Adrenal gland (tissue), 12 donors: ENCODE data around the gene SULF2. TPM values are rescaled to one million over a fixed set of nuclear protein-coding genes. Genes with fewer than 3 reads are reported as not detected.

Experiments used
- DNase-seq, 7 donors: peaks; one replicate each; pipeline ENCODE4 v3.0.0-alpha.2; 2019 to 2020
- H3K27ac ChIP-seq, 5 donors: fragments of 200-600 bp; sonication (generic) in 4 of 5; 1 replicate in 3 of 5; 2 replicates in 2 of 5; pipeline versions ENCODE4 v1.5.1 to v1.8.0; 2016 to 2020; ENCODE audit warnings: mild to moderate bottlenecking in 1 of 5
- H3K27me3 ChIP-seq: fragments of 200-600 bp; 2 replicates; pipeline ENCODE4 v1.8.0; 2021
- H3K36me3 ChIP-seq, 2 donors: fragments of 200-600 bp; replicated peaks in 1 of 2; 1 replicate in 1 of 2; 2 replicates in 1 of 2; pipeline versions ENCODE4 v1.5.1 to v1.8.0; 2018 to 2022
- H3K4me1 ChIP-seq, 2 donors: fragments of 200-600 bp; replicated peaks in 1 of 2; 1 replicate in 1 of 2; 2 replicates in 1 of 2; pipeline versions ENCODE4 v1.5.1 to v1.8.0; 2018 to 2021
- H3K4me3 ChIP-seq, 4 donors: fragments of 200-600 bp; sonication (generic) in 3 of 4; one replicate each; pipeline ENCODE4 v1.5.1; 2016 to 2018
- H3K9me3 ChIP-seq, 3 donors: fragments of 200-600 bp; sonication (generic) in 1 of 3; replicated peaks in 1 of 3; 1 replicate in 2 of 3; 2 replicates in 1 of 3; pipeline versions ENCODE4 v1.5.1 to v1.8.0; 2016 to 2021
- CTCF ChIP-seq, 6 experiments: fragments of 450-650 bp in 4 of 6; fragments of 200-600 bp in 2 of 6; sonication (generic) in 1 of 6; IDR thresholded peaks; 1 replicate in 5 of 6; 2 replicates in 1 of 6; pipeline versions ENCODE4 v1.5.1 to v1.8.0; 2016 to 2021; ENCODE audit warnings: antibody characterized with exemption in 6 of 6, mild to moderate bottlenecking in 2 of 6, moderate library complexity in 1 of 6
- POLR2A ChIP-seq, 2 donors: fragments of 450-650 bp; IDR thresholded peaks; one replicate each; pipeline ENCODE4 v1.6.1; 2017; ENCODE audit warnings: antibody characterized with exemption in 2 of 2, mild to moderate bottlenecking in 2 of 2, moderate library complexity in 1 of 2
- WGBS, 4 donors: extraction: QIAGEN DNeasy Blood & Tissue Kit in 2 of 4; methylation state at CpG; one replicate each; pipeline versions ENCODE4 v1.1.5 to v1.1.7; 2013 to 2017; 5-methylcytosine and 5-hydroxymethylcytosine counted together
- intact Hi-C, 2 donors: fragments of 100-400 bp; cut with DNase I; formaldehyde crosslinking; loops; one replicate each; pipeline versions ENCODE4 v1.14.1 to v1.15.0; 2022 to 2023
- polyA plus RNA-seq, 3 donors: library from polyadenylated mRNA; stranded (reverse); fragments of 200-250 nt in 2 of 3; fragments of 350-450 nt in 1 of 3; fragmentation: Illumina TruSeq in 1 of 3; extraction: RNeasy Lipid Tissue Mini Kit (QIAGEN cat#74804) in 1 of 3; gene quantifications; one replicate each; pipeline ENCODE4 v1.2.3, GENCODE V29; 2013 to 2014
- total RNA-seq, 9 donors: library from RNA; depleted of rRNA in 4 of 9; stranded (reverse); fragments of >200 nt in 4 of 9; fragments of 120-200 nt in 1 of 9; fragmentation: NEBNext Ultra II Directional in 1 of 9; extraction: Animal tissue kit (Norgen Biotek cat#: 25700) in 1 of 9; gene quantifications; one replicate each; pipeline versions ENCODE4 v1.1.0 to v1.2.4, GENCODE V29; 2013 to 2023
- donor health status: healthy with polysubstance abuse.
- donor health status: Bipolar disorder and iron deficiency.
- donor health status: DM: yes; HTN: yes; CAD: no.
- donor health status: DM: no; HTN: no; CAD: no.
- donor health status: DM: no; HTN: no; CAD: no.
- donor health status: DM: yes; HTN: yes; CAD: no.

SULF2 gene
- total and polyA plus RNA-seq, 12 donors, result 13.5 to 42.5 (median 25.6) TPM

- DNase-seq, result peak in 1 of 7 donors; percentile 36
- WGBS, 4 donors, result 93 to 98% (median 96%) methylated on average over 14 to 15 of the region's 15 CpGs
- Histone ChIP-seq H3K27me3 (no peaks in the 10 kb centered on the region), H3K27ac (no peak overlapping the region), H3K4me3 (no peak overlapping the region), H3K36me3 (no peaks in the 10 kb centered on the region), H3K4me1 (no peaks in the 10 kb centered on the region), H3K9me3 (no peaks in the 10 kb centered on the region)
- TF ChIP-seq CTCF (IDR thresholded peaks at IDR 0.05) (no peak), POLR2A (IDR thresholded peaks at IDR 0.05) (no peak)
- intact Hi-C loops, result loop anchor here (10.0 kb wide), 2 partner anchors 103 to 113 kb away; partner anchors contain the start of gene SULF2 (in 1 of the 2)
Observed at GRCh38 chr20:47672166-47672565, 113.1 kb downstream of the SULF2 start.

- WGBS, 4 donors, result 93 to 96% (median 94%) methylated on average over 10 of the region's 10 CpGs
Observed at GRCh38 chr20:47670913-47671312, 114.4 kb downstream of the SULF2 start.

GRCh38 chr20:47669927-47670890 lies 115.1 kb downstream of the SULF2 start:
- TF ChIP-seq CTCF (IDR thresholded peaks at IDR 0.05), result no peak
- TF ChIP-seq POLR2A (IDR thresholded peaks at IDR 0.05), result no peak
- no peaks in the 10 kb centered on the region for H3K4me1 ChIP-seq
- no peak overlapping the region for H3K4me3 ChIP-seq
- 91 to 93% (median 92%) methylated on average over 22 of the region's 22 CpGs for WGBS, 4 donors
- H3K36me3 ChIP-seq, result no peaks in the 10 kb centered on the region
- DNase-seq, result peak in 1 of 7 donors; percentile 43
- no peaks in the 10 kb centered on the region for H3K27me3 ChIP-seq
- intact Hi-C loops, result loop anchor here (10.0 kb wide), 2 partner anchors 105 to 115 kb away; partner anchors contain the start of gene SULF2 (in 1 of the 2)
- H3K9me3 ChIP-seq, result no peaks in the 10 kb centered on the region
- H3K27ac ChIP-seq, result no peak overlapping the region

More at GRCh38 chr20:47670913-47671312, 114.4 kb downstream of the SULF2 start:
- H3K27me3 ChIP-seq, result no peaks in the 10 kb centered on the region
- intact Hi-C loops, result loop anchor here (10.0 kb wide), 2 partner anchors 104 to 114 kb away; partner anchors contain the start of gene SULF2 (in 1 of the 2)
- no peak for TF ChIP-seq CTCF (IDR thresholded peaks at IDR 0.05)
- TF ChIP-seq POLR2A (IDR thresholded peaks at IDR 0.05), result no peak
- peak in 1 of 7 donors; percentile 25 for DNase-seq
- H3K9me3 ChIP-seq, result no peaks in the 10 kb centered on the region
- no peak overlapping the region for H3K4me3 ChIP-seq
- no peaks in the 10 kb centered on the region for H3K36me3 ChIP-seq
- no peak overlapping the region for H3K27ac ChIP-seq
- no peaks in the 10 kb centered on the region for H3K4me1 ChIP-seq

- H3K27me3 ChIP-seq, result no peaks in the 10 kb centered on the region
- H3K4me3 ChIP-seq, result no peak overlapping the region
- intact Hi-C loops, result no loop called here
- no peak overlapping the region for H3K27ac ChIP-seq
- H3K9me3 ChIP-seq, result no peaks in the 10 kb centered on the region
- WGBS, 4 donors, result 86 to 94% (median 94%) methylated on average over 3 to 4 of the region's 4 CpGs
- H3K36me3 ChIP-seq, result no peaks in the 10 kb centered on the region
- TF ChIP-seq POLR2A (IDR thresholded peaks at IDR 0.05) (no peak), CTCF (IDR thresholded peaks at IDR 0.05) (no peak)
- DNase-seq, result peak in 1 of 7 donors; percentile 31
- H3K4me1 ChIP-seq, result no peaks in the 10 kb centered on the region
Observed at GRCh38 chr20:47669489-47669888, 115.8 kb downstream of the SULF2 start.
